ENCODE results near the gene CCDC116. TPM values are rescaled to one million over a fixed set of nuclear protein-coding genes. Genes with fewer than 3 reads are reported as not detected.

Gene CCDC116
- total RNA-seq, 3 donors from 2014 or later (not counting 1 experiment from before 2014, with no cell fraction given): 0.43 TPM; not detected in 2

DNA sequence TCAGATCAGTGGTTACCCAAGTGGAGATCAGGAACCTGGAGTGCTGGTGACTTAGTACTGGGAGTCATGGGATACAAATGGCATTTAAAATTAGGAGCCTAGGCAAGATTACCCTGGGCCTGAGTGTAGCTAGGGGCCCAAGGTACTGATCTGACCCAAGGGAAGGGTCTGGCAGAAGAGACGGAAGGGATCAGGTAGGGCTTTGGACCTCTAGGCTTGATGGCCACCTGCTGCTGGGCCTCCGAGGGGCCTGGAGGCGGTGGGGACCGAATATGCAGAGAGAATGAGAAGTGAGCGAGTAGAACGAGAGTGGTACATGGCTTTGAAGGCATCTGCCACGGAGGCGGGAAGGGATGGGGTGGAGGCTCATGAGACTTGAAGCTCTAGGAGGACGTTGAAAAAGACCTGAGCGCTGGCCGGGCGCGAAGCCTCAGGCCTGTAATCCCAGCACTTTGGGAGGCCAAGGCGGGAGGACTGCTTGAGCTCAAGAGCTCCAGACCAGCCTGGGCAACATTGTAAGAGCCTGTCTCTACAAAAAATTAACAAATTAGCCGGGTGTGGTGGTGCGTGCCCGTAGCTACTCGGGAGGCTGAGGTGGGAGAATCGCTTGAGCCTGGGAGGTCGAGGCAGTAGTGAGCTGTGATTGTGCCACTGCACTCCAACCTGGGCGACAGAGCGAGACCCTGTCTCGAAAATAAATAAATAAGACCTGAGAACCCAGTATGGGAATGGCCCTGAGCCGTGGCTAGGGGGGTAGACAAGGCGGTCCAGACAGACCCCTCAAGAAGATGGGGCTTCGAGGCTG is 32.7 kb downstream of the CCDC116 start:
- H3K27ac ChIP-seq (ENCODE audit: low read length): peak overlapping the region; percentile 92
- DNase-seq: no peak
- intact Hi-C loops (cut with micrococcal nuclease): no loop called here
- Mint-ChIP-seq H3K27ac (peak overlapping the region; percentile 94 to 97), H3K9me3 (no peaks in the 10 kb centered on the region), H3K36me3 (no peaks in the 10 kb centered on the region), H3K4me3 (peak overlapping the region; percentile 98), H3K4me1 (peaks cover 28 to 43% of the 10 kb centered on the region in 2 donors), H3K27me3 (ENCODE audit: low read depth in 2 of 2) (no peaks in the 10 kb centered on the region)
- no peaks in the 10 kb centered on the region for H3K9me3 ChIP-seq (ENCODE audit: control insufficient read depth, insufficient read depth, low read length)
- no peaks in the 10 kb centered on the region for H3K27me3 ChIP-seq (ENCODE audit: control insufficient read depth, insufficient read depth, low read length)
- peaks cover 25% of the 10 kb centered on the region for H3K4me1 ChIP-seq (ENCODE audit: control insufficient read depth, insufficient read depth, low read length)
- H3K36me3 ChIP-seq (ENCODE audit: control insufficient read depth, insufficient read depth, low read length): peaks cover 5% of the 10 kb centered on the region
- peak overlapping the region; percentile 97 for H3K4me3 ChIP-seq (ENCODE audit: low read length)
- TF ChIP-seq, protein P1, sequence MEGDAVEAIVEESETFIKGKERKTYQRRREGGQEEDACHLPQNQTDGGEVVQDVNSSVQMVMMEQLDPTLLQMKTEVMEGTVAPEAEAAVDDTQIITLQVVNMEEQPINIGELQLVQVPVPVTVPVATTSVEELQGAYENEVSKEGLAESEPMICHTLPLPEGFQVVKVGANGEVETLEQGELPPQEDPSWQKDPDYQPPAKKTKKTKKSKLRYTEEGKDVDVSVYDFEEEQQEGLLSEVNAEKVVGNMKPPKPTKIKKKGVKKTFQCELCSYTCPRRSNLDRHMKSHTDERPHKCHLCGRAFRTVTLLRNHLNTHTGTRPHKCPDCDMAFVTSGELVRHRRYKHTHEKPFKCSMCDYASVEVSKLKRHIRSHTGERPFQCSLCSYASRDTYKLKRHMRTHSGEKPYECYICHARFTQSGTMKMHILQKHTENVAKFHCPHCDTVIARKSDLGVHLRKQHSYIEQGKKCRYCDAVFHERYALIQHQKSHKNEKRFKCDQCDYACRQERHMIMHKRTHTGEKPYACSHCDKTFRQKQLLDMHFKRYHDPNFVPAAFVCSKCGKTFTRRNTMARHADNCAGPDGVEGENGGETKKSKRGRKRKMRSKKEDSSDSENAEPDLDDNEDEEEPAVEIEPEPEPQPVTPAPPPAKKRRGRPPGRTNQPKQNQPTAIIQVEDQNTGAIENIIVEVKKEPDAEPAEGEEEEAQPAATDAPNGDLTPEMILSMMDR (IDR thresholded peaks at IDR 0.05): no peak
- ATAC-seq: no peak
- WGBS (ENCODE audit: insufficient coverage): 77% methylated on average over 26 of the region's 26 CpGs

DNA sequence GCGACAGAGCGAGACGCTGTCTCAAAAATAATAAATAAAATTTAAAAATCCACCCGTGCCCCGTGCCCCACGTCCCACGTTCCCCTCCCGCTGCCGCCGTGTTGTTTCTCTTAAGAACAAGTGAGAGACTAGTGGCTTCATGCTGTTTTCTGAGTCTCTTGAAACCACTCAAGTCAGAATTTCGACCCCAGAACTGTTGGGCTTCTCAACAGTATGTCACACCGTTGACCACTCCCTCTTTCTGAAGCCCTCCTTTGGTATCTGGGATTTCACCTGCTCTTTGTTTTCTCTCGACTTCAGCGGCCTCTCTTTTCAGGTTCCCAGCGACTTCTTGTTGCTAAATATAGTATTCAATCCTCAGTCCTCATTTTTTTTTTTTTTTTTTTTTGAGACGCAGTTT is 34.2 kb downstream of the CCDC116 start:
- no peaks in the 10 kb centered on the region for H3K9me3 ChIP-seq (ENCODE audit: control insufficient read depth, insufficient read depth, low read length)
- Mint-ChIP-seq H3K4me3 (peak overlapping the region; percentile 98), H3K4me1 (peaks cover 28 to 48% of the 10 kb centered on the region in 2 donors), H3K27ac (peak overlapping the region; percentile 94 to 97), H3K36me3 (no peaks in the 10 kb centered on the region), H3K9me3 (no peaks in the 10 kb centered on the region), H3K27me3 (ENCODE audit: low read depth in 2 of 2) (no peaks in the 10 kb centered on the region)
- ATAC-seq (no peak), DNase-seq (peak in 1 of 2 donors; percentile 20)
- H3K36me3 ChIP-seq (ENCODE audit: control insufficient read depth, insufficient read depth, low read length): peaks cover 19% of the 10 kb centered on the region
- no peaks in the 10 kb centered on the region for H3K27me3 ChIP-seq (ENCODE audit: control insufficient read depth, insufficient read depth, low read length)
- H3K27ac ChIP-seq (ENCODE audit: low read length): peak overlapping the region; percentile 92
- TF ChIP-seq, protein P1 (IDR thresholded peaks at IDR 0.05): no peak
- intact Hi-C loops (cut with micrococcal nuclease): no loop called here
- H3K4me1 ChIP-seq (ENCODE audit: control insufficient read depth, insufficient read depth, low read length): peaks cover 25% of the 10 kb centered on the region
- WGBS (ENCODE audit: insufficient coverage): 66% methylated on average over 16 of the region's 16 CpGs
- peak overlapping the region; percentile 97 for H3K4me3 ChIP-seq (ENCODE audit: low read length)

DNA sequence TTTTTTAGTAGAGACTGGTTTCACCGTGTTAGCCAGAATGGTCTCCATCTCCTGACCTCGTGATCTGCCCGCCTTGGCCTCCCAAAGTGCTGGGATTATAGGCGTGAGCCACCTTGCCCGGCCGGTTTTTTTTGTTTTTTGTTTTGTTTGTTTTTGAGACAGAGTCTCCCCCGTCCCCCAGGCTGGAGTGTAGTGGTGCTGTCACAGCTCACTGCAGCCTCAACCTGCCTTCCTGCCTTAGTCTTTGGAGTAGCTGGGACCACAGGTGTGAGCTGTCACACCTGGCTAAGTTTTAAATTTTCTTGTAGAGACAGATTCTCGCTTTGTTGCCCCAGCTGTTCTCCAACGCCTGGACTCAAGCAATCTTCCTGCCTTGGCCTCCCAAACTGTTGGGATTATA is 36.5 kb downstream of the CCDC116 start:
- 91% methylated on average over 8 of the region's 9 CpGs for WGBS (ENCODE audit: insufficient coverage)
- ATAC-seq (no peak), DNase-seq (no peak)
- H3K4me1 ChIP-seq (ENCODE audit: control insufficient read depth, insufficient read depth, low read length): peaks cover 25% of the 10 kb centered on the region
- intact Hi-C loops (cut with micrococcal nuclease): no loop called here
- H3K27ac Mint-ChIP-seq: peak overlapping the region in 1 of 2 donors; percentile 59
- H3K4me1 Mint-ChIP-seq: peaks cover 28 to 65% of the 10 kb centered on the region in 2 donors
- TF ChIP-seq, protein P1 (IDR thresholded peaks at IDR 0.05): no peak
- peaks cover 40% of the 10 kb centered on the region for H3K36me3 ChIP-seq (ENCODE audit: control insufficient read depth, insufficient read depth, low read length)
- no peaks in the 10 kb centered on the region for H3K27me3 ChIP-seq (ENCODE audit: control insufficient read depth, insufficient read depth, low read length)
- H3K4me3 ChIP-seq (ENCODE audit: low read length): no peak overlapping the region
- no peak overlapping the region for H3K27ac ChIP-seq (ENCODE audit: low read length)
- H3K36me3 Mint-ChIP-seq: peaks cover 16% of the 10 kb centered on the region
- H3K9me3 Mint-ChIP-seq: no peaks in the 10 kb centered on the region
- peak overlapping the region; percentile 65 for H3K4me3 Mint-ChIP-seq
- no peaks in the 10 kb centered on the region for H3K27me3 Mint-ChIP-seq (ENCODE audit: low read depth in 2 of 2)
- H3K9me3 ChIP-seq (ENCODE audit: control insufficient read depth, insufficient read depth, low read length): no peaks in the 10 kb centered on the region
